HTR-8/SVneo (cell line): Measurements from ENCODE around the gene EPHB2.

ENCODE experiments used
- DNase-seq: peaks from one replicate; pipeline ENCODE4 v3.0.0; 2011; ENCODE audit warnings: low spot score, mixed read lengths; ENCODE audit not compliant: insufficient read length
- FAIRE-seq: peaks from 2 replicates; lab custom pipeline; 2011; peaks lifted over from hg19 to GRCh38; lab: Jason Lieb, UNC

Gene EPHB2

GRCh38 chr1:22814176-22815042, 103.8 kb downstream of the EPHB2 start:
- DNase-seq (no peak), FAIRE-seq (no peak)

GRCh38 chr1:22815043-22815365, 104.4 kb downstream of the EPHB2 start:
- DNase-seq (no peak), FAIRE-seq (no peak)

GRCh38 chr1:22815421-22816066, 104.9 kb downstream of the EPHB2 start:
- FAIRE-seq, result no peak
- DNase-seq, result no peak

DNA sequence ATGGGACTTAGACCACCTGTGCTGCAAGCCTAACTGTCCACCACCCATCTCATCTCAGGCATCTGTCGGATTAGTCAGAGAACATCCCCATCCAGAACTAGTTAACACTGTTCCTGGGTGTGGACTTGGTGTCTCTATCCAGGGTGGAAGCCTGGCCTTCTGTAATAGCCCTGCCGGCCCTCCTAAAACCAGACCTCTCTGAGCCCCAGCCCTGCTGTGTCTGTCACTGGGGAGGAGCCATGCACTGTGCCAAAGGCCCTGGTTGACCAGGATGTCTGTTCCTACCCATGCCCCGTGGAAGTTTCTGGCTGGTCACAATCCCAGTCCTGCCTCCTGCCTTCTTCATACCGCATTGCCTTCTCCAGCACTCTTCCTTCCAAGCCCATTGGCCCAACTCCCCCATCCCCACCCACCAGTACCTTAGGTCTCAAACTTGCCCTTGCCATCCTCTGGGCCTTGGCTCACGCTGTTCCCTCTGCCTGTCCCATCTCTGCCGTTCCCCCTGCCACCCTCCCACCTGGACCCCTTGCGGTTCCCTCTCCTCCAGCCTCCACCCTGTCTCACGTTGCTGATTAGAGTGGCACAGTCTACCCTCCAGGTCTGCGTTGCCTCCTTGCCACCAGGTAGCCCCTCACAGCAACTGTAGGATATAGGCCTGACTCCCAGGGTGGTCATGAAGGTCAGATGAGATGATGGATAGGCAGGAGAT, 105.6 kb downstream of the EPHB2 start:
- no peak for FAIRE-seq

GRCh38 chr1:22816803-22817202, 106.2 kb downstream of the EPHB2 start:
- no peak for DNase-seq
- FAIRE-seq, result no peak

More for the DNA sequence above, 105.6 kb downstream of the EPHB2 start:
- DNase-seq, result no peak

DNA sequence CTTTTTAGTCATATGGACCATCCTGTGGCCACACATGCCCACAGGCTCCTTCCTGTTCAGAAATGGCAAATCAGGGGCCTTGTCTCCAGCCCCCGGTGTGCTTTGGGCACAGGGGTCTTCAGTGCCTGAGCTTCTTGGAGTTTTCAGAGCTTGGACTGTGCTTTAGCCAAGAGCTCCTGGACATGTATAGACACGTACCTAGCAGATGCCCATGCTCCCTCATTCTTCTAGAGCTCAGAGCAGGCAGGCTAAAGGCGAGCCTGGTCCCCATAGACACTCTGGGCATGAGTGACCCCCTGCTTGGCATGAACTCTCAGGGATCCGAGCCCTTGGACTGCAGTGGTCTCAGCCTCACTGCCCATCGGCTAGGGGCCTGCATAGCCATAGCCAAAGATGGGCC, 106.8 kb downstream of the EPHB2 start:
- no peak for DNase-seq
- no peak for FAIRE-seq

DNA sequence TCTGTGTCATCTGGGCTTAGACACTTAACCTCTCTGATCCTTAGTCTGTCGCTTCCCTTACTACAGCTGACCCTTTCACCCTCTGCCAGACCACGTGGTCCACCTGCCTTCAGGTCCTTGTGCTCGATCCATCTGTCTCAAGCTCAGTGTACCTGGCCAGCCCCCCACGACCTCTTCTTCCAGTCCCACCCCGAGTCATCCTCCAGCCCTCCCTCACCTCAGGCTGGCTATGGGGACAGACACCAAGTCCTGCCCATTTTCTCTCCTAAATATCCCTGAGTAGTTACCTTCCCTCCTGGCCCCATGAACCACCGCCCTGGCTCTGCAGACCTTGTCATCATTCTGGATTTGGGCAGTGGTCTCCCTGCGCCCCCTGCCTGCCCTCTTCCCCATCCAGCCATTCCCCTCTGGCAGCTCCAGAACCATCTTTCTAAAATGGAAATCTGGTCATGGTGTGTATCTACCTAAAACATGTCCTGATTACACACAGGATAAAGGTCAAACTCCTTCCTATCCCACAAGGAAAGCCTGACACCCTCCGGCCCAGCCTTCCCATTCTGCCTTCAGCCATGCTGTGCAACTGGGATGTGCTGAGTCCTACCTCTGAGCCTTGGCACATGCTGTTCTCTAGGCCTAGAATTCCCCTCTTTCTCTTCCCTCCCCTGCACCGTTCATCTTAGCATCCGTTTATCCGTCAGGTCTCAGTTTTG, 107.6 kb downstream of the EPHB2 start:
- no peak for DNase-seq
- no peak for FAIRE-seq

- no peak for FAIRE-seq
- DNase-seq, result no peak
These were observed 108.7 kb downstream of the EPHB2 start for GRCh38 chr1:22819361-22819760.

DNA sequence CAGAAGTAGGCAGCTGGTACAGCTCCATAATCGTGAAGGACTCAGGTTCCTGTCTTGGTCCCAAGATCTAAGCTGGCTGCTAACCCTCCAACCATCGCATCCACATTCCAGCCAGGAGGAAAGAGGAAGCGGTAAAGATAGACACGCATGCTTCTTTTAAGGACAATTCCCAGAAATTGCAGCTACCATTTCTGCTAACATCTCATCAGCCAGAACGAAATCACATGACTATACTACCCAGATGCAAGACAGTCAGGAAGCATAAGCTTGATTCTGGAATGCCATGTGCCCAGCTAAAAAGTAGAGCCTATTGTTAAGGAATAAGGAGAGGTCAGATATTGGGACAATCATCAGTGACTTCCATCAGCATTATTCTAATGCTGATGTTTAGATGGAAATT, 110.4 kb downstream of the EPHB2 start:
- FAIRE-seq (no peak), DNase-seq (no peak)

- DNase-seq (no peak), FAIRE-seq (no peak)
These were observed 111.7 kb downstream of the EPHB2 start for GRCh38 chr1:22822371-22822770.

- DNase-seq (no peak), FAIRE-seq (no peak)
These were observed 113.8 kb downstream of the EPHB2 start for GRCh38 chr1:22824466-22824865.

- no peak for DNase-seq
- FAIRE-seq, result no peak
These were observed 114.3 kb downstream of the EPHB2 start for GRCh38 chr1:22824975-22825374.

GRCh38 chr1:22825486-22826189, 115.0 kb downstream of the EPHB2 start:
- DNase-seq (no peak), FAIRE-seq (no peak)

- FAIRE-seq (peak; percentile 48), DNase-seq (no peak)
These were observed 116.3 kb downstream of the EPHB2 start for GRCh38 chr1:22826604-22827580.

DNA sequence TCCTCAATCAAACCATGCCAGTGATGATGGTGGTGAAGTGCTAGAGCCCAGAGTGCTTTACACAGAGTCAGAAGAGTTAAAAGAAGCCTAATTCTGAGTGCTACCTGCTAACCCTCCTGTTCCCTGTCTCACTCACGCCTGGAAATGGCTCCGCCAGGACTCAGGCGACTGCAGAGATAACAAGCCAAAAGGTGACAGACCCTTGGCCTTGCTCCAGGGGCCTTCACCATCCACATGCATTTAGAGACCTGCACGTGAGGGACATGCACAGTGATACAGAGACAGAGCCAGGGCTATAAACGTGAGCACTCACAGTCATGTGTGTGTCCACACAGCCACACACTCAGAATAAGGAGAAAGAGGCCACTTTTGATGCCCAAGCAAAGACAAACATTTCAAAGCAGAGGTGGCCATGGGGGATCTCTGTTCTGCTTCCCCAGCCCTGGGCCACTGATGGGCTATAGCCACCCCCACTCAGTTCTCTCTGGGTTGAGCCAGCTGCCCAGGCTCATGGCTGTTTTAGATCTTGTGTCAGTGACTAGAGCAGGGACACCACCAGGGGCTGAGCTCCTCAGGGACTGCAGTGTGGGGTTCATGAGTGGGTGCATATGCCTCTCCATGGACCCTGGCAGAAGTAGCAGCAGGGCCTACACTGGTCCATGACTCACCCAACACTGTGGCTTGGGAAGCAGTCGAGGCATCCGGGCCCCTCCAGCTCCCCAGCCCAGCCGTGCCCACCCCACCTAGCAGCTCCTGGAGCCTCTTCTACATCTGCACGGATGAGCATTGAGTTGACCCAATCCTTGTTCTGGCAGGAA, 117.2 kb downstream of the EPHB2 start:
- DNase-seq (no peak), FAIRE-seq (no peak)

- no peak for DNase-seq
- no peak for FAIRE-seq
These were observed 118.1 kb downstream of the EPHB2 start for GRCh38 chr1:22828484-22829308.

GRCh38 chr1:22829309-22829989, 118.8 kb downstream of the EPHB2 start:
- no peak for FAIRE-seq
- no peak for DNase-seq
